Activated T-cell treated with anti-CD3 and anti-CD28 coated beads for 24 hours (primary cell): ENCODE measurements around the gene CRY2.
A peak's percentile ranks its signal among the peaks of the same experiment; 100 is the strongest.
"Not testable (repeated sequence)": the region's sequence is repeated elsewhere in the genome, so short reads cannot be mapped to it uniquely, and the experiment has no call there.

ENCODE experiments used
- DNase-seq: peaks from one replicate; pipeline ENCODE4 v3.0.0-alpha.2; 2020; ENCODE audit warnings: low read depth

CRY2 gene

DNA sequence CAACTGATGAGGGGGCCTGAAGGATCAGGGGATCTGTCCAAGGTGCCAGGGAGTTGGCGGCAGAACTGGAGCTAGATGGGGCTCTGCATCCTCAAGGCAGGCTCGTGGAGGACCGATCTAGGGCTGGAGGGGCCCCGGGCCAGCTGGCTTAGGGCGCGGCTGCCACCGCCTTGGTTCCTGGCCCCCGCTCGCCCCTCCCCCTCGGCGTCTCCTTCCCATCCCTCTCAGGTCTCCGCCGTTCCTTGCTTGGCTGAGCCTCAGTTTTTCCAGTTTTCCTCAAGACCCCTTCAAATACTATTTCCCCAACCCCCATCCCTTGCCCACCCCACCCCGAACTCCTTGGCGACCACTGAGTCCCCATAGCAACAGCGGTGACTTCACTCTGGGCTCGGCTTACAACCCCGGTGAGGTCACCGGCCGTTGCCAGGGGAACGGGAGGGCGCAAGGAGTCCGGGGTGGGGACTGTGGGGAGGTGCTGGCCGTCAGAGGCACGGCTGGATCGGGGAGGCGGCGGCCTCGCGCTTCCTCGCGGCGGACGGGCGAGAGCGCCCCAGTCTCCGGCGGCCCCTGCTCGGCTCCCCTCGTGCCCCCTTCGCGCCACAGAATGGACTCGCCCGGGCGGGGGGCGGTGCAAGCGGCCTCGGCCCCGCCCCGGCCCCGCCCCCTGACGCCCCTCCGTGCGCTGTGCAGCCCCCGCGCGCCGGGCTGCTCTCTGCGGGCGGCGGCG, 52.3 kb downstream of the CRY2 start:
- peak; percentile 52 for DNase-seq

- DNase-seq = not testable (repeated sequence)
Measured at GRCh38 chr11:45900175-45900800, 53.0 kb downstream of the CRY2 start.

DNA sequence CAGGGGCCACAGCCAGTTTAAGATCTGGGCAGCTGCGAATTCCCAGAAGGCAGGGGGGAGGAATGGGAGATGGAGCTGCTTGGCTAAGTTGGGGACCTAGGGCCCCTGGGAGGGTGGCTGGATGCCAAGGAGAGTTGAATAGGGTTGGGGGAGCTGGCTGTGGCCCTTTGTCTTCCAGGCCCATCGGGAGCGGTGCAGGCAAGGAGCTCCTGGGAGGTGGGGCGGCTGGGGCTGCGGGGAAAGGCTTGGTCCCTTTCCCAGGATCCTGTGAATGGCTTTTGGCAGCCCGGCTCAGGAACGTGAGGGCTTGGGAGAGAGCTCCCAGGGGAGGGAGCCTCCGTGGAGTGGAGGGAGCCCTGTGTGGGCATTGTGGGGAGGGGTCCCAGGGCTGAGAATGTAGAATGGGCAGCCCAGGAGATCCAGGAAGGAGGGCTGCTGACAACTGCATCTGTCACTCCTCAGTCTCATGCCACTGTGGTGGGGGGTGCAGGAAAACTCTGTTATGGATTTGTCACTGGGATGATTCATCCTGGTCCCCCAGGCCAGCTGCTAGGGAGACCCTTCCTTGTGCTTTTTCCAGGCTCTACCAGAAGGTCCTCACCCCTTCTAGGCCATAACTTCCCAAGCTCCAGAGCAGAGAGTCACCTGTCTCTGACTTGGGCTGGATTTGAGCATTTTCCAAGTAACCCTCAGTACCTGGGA, 53.8 kb downstream of the CRY2 start:
- no peak for DNase-seq

GRCh38 chr11:45901626-45902025, 54.4 kb downstream of the CRY2 start:
- no peak for DNase-seq

GRCh38 chr11:45902452-45903380, 55.4 kb downstream of the CRY2 start:
- no peak for DNase-seq

DNA sequence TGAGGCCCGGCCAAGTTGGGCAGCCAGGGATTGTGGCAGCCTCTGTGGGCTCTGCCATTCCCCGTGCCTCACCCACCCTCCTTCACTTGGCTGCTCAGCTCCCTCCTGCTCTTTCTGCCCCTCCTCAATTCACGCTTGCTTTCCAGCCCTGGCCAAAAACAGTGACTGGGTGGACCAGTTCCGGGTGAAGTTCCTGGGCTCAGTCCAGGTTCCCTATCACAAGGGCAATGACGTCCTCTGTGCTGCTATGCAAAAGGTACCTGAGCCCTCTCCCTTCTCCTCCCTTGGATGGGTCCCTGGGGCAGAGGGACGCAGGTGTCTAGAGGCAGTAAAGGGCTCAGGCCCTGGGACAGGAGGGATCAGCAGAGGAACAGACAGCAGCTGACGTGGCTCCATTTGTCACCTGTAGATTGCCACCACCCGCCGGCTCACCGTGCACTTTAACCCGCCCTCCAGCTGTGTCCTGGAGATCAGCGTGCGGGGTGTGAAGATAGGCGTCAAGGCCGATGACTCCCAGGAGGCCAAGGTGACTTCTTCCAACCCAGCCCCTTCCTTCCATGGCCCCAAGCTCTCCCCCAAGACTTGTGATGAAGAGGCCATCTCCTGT, 57.1 kb downstream of the CRY2 start:
- no peak for DNase-seq

DNA sequence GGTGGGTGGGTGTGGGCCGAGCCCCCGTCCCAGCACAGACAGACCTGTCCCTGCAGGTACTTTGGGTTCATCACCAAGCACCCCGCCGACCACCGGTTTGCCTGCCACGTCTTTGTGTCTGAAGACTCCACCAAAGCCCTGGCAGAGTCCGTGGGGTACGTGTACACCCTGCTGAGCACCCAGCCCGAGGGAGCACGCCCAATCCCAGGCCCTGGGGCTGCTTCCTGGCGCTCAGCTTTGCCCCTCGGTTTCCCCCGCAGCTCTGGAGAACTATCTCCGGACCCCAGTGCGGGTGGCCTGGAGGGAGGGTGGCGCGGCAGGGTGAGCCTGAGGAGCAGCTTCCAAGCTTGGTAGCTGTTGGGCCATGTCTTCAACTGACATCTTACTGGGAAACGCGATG, 57.8 kb downstream of the CRY2 start:
- DNase-seq = no peak

GRCh38 chr11:45905576-45905975, 58.3 kb downstream of the CRY2 start:
- not testable (repeated sequence) for DNase-seq

DNA sequence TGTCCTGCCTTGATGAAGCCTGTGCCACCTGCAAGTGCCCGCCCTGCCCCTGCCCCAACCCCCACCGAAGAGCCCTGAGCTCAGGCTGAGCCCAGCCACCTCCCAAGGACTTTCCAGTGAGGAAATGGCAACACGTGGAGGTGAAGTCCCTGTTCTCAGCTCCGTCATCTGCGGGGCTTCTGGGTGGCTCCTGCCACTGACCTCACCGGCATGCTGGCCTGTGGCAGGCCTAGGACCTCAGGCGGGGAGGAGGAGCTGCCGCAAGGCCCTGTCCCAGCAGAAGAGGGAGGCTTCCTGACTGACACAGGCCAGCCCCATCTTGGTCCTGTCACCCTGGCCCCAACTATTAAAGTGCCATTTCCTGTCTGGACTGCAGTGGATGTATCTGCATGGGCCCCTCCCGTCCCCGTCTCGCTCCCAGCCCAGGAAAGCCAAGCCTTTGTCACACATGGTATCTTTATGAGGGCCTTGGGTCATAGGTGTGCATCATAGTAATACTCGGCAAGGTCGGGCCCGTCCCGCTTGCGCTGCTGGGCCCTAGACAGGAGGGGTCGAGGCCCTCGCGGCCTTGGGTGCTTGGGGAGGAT, 58.9 kb downstream of the CRY2 start:
- DNase-seq = no peak

GRCh38 chr11:45906965-45907611, 59.8 kb downstream of the CRY2 start, which contains the start of gene FREY1:
TSS of gene FREY1 (minus strand) at chr11:45907271. CDS start at chr11:45907245, 26 bp downstream.
- no peak for DNase-seq

DNA sequence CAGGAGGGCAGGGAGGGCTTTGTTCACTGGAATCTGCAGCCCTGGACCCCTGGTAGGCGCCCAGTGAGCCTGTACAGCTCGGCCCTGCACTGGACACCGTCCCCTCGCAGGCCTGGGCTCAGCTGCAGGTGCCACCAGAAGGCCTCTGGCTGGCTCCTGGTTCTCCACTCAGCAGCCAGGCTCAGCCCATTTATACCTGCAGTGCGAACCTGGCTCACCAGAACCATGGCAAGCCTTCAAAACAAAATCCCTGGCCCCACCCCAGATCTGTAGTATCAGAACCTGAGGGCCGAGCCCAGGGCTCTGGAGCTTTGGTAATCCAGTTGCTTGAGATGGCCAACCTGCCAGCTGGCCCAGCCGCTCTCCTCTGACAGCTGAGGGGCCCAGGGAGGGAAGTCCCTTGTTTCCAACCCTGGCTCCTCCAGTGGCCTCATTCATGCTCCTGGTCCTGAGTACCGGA, 60.7 kb downstream of the CRY2 start:
- no peak for DNase-seq

- no peak for DNase-seq
Measured at GRCh38 chr11:45909594-45910475, 62.6 kb downstream of the CRY2 start.

GRCh38 chr11:45910623-45911022, 63.3 kb downstream of the CRY2 start:
- no peak for DNase-seq

DNA sequence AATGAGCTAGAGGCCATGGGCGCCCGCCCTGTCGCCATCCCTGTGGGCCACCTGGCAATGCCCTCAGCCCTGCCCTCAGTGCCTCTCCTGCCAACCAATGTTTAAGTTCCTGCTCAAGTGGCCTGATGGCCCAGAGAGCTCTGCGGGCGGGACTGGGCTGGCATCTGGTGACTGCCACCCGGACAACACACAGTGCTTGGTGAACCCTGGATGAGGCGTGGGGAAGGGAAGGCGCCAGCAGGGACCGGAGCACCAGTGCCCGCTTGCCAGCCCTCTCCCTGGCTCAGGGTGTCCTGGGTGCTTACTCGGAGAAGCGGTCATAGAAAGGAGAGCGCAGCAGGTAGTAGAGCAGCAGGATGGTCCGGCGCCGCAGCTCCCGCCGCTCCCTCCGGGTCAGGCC, 66.2 kb downstream of the CRY2 start:
- no peak for DNase-seq

DNA sequence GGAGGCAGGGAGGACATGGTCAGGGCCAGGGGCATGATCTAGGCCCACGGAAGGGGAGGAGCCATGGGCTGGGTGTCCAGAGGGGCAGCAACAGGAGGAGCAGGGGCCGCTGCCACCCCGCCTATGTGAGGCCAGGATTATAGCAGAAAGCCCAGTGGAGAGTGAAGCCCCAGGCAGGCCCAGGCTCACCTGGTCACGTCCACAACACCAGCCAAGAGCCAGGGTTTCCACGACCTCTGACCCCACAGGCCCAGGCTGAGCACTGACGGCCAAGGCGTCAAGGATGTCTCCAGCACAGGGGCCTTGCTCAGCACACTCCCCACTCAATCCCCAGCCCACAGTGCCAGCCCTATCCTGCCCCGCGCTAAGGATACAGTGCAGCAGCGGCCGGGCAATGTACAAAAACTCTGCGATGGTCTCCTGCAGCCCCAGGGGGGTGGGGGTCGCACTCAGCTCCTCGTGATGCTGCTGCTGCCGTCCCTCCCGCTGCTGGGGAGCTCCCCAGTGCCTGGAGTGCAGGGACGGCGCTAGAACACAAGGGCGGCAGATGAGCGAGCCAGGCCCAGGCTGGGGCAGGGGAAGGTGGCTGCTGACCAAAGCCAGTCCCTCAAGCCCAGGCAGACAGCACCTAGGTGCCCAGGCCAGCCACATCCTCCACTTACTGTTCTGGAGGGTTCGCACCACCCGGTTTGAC, 66.8 kb downstream of the CRY2 start:
- no peak for DNase-seq

DNA sequence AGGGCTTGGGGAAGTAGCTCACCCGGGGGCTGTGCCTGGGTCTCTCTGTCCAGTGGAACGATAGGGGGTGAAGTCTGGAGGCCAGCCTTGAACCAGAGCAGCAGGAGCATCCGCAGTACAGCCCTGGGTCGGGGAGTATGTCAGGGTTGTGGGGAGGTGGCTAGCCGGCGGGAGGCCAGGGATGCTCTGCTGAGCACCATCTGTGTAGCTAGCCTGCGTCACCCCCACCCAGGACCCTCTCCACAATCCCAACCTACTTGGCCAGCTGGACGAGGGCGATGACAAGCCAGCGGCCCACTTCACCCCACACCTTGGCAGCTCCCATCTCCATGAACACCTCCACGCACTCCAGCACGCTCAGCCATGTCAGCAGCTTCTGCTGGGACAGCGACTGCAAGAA, 68.2 kb downstream of the CRY2 start:
- no peak for DNase-seq

- no peak for DNase-seq
Measured at GRCh38 chr11:45917286-45917622, 70.0 kb downstream of the CRY2 start.

DNA sequence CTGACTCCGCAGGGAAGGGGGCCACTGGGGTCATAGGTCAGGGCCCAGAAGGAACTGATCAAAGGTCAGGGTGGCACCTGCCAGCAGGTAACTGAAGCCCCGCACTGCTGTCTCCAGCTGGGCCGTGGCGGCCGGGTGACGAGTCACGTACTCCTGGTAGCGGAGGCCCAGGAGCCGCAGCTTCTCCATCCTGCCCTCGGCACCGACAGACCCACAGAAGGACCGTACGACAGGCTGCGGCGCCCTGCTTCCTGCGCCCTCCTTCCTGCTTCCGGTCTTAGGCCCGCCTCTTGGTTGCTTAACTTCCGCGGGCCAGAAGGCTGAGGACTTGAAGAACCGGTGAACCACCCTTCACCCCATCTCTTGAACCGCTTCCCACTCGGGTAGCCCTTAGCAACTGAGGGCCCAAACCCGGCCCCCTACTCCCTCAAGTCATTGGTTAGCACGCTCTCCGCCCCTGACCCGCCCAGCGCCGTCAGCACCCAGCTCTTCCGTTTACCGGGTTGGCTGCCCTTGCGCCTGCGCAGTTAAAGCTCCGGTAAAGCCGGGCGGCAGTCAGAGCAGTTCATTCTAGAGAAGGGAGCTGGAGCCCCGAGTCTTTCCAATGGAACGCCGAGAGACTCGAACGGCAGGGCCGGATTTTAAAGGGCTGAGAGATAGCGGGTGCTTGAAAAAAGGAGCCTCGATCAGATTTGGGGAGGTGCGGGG, 70.5 kb downstream of the CRY2 start, which contains the start of gene PEX16:
PEX16 (minus strand) TSS at position 255 of the 708 bp plus-strand sequence; CDS start at position 189, 66 bp downstream.
- DNase-seq = peak; percentile 94
